VCaP (cell line): ENCODE measurements around the gene FRMPD4.

Experiments used
- H3K27ac ChIP-seq: fragments of 450-650 bp; 2 replicates; pipeline ENCODE4 v1.5.1; 2017
- TF ChIP-seq, protein P1 (sequence below): fragments of 450-650 bp; conservative IDR thresholded peaks from 2 replicates; pipeline ENCODE4 v1.5.1; 2017; ENCODE audit warnings: mild to moderate bottlenecking, moderate library complexity

The FRMPD4 gene

DNA sequence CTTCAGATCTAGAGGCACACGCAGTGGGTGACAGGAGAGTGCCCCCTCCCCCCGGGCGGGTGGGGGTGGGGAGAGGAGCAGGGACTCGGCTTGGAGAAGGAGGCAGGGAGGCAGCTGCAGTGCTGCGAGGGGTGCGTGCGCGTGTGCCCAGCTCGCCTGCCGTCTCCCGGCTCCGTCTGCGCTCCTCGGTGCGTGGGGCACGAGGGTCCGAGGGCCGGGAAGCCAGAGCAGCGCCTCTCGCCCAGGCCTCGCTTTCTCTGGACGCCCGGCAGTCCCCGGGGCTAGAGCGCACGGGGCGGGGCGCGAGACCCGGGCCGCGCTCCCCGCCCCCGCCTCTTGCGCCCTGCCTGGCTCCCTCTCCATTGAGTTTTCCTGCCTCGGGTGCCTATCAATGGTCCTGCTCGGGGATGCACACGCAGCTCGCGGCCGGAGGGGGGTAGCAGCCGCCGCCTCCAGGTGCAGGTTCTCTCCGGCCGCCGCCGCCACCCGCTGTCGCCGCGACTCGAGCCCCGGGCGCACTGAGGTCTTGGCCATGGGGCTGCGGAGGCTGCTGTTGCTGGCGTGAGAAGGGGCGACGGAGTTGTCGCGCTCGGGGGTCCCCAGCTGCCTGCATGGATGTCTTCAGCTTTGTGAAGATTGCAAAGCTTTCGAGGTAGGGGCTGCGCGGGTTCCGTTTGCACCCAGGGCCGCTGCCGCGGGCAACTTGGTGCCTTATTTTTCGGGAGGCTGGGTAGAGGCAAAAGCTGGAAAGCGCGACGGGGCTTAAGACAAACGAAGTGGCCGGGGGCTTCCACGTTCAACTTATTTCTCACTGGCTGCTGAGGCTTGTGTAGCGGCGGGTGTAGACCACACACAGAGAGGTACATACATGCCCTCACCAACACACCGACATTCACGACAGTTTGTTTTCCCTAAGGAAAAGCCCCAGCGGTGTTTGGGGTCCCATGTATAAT is at the start of gene FRMPD4:
Gene FRMPD4, plus strand, starts transcription at position 113 of the 953 bp plus-strand sequence. Its CDS starts 499 bp downstream, at position 612.
- no peak within 1 kb of the TSS for H3K27ac ChIP-seq
- TF ChIP-seq, protein P1, sequence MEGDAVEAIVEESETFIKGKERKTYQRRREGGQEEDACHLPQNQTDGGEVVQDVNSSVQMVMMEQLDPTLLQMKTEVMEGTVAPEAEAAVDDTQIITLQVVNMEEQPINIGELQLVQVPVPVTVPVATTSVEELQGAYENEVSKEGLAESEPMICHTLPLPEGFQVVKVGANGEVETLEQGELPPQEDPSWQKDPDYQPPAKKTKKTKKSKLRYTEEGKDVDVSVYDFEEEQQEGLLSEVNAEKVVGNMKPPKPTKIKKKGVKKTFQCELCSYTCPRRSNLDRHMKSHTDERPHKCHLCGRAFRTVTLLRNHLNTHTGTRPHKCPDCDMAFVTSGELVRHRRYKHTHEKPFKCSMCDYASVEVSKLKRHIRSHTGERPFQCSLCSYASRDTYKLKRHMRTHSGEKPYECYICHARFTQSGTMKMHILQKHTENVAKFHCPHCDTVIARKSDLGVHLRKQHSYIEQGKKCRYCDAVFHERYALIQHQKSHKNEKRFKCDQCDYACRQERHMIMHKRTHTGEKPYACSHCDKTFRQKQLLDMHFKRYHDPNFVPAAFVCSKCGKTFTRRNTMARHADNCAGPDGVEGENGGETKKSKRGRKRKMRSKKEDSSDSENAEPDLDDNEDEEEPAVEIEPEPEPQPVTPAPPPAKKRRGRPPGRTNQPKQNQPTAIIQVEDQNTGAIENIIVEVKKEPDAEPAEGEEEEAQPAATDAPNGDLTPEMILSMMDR, result peak; percentile 51

DNA sequence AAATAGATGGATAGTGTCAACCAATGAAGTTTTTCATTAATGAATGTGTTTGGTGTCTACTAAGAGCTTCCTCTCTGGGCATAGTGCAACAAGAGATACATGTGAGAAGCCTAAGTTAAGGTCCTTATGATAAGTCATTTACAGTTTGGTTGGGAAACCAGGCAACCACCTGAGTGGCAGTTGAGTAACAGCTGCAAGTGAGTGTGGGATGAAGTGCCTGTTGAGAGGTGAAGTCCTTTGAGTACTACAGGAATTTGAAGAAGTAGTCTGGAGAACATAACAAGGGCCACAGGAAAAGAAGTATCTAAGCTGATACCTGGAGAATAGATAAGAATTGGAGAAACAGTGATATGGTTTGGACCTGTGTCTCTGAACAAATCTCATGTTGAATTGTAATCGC is 48.5 kb upstream of the FRMPD4 start:
- no peak overlapping the region for H3K27ac ChIP-seq
- TF ChIP-seq, protein P1, result no peak

DNA sequence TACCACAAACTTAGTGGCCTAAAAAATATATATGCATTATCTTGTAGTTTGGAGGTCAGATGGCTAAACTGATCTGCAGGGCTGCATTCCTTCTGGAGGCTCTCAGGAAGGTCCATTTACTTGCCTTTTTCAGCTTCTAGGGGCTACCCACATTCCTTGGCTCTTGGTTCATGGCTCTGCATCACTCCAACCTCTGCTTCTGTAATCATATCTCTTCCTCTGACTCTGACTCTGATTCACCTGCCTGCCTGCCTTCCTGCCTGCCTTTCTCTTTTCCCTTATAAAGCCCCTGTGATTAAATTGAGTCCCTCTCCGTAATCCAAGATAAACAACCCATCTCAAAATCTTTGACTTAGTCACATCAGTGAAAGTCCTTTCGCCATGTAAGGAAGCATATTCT is 25.0 kb upstream of the FRMPD4 start:
- no peak overlapping the region for H3K27ac ChIP-seq
- TF ChIP-seq, protein P1, result no peak

DNA sequence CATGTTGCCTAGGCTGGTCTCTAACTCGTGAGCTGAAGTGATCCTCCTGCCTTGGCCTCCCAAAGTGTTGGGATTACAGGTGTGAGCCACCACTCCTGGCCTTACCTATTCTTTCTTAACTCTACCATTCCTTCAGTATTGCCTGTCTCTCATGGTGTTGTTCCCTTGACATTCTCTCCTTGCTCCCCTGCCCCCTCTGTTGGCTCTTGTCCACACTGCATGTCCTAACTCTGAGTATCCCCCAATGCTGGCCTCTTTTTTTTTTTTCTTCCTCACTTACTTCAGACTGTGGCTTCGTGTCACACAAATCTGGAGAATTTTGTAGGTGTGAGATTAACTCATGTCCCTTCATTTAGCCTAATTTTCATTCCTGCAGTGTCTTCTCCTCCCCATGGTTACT is 22.9 kb upstream of the FRMPD4 start:
- no peak overlapping the region for H3K27ac ChIP-seq
- TF ChIP-seq, protein P1, result 0 out of 2 replicates have a peak, but pooled peaks have one; percentile 18

DNA sequence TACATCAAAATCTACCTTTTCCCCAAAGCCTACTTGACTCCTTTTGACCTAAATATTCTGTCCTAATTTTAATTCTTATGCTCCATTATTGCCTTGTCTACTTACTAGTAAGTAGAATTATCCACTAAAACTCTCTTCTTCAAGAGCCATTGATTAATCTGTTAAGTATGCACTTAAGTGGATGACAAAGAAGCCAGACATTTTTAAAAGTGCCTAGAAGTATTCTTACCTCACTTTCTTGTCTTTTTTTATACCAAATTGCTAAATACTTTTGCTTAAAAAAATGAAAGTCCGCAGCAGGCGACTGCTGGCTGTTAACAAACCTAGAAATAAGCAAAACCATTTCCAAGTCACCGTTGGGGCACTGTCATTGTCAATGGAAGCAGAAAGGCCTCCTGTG is 20.1 kb upstream of the FRMPD4 start:
- TF ChIP-seq, protein P1, result no peak
- H3K27ac ChIP-seq, result no peak overlapping the region

DNA sequence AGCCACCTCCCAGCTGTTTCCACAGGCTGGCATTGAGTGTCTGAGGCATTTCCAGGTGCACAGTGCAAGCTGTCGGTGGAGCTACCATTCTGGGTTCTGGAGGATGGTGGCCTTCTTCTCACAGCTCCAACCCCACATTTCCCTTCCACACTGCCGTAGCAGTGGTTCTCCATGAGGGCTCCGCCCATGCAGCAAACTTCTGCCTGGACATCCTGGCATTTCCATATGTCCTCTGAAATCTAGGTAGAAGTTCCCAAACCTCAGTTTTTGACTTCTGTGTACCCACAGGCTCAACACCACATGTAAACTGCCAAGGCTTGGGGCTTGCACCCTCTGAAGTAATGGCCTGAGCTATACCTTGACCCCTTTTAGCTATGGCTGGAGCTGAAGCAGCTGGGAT is 10.3 kb upstream of the FRMPD4 start:
- TF ChIP-seq, protein P1, result no peak
- H3K27ac ChIP-seq, result no peak overlapping the region

DNA sequence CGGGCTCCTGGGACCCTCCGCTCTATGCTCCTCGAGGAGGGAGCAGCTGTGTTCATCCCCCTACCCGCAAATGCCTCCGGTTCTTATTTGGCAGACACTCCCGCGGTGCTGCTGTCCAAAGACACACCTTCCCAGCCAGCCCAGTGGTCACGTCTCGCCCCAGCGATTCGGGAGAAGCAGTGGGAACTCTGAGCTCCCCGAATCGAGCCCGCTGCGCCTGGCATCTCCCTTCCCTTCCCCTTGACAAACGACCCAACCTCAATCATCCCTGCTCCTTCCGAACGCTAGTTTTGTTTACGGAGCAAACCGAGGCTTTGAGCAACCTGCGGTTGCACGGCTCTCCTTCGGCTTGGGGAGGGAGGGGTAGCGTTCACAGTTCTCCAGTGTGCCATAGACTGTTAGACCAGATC is 317 bp upstream of the FRMPD4 start:
- TF ChIP-seq, protein P1, result no peak
- H3K27ac ChIP-seq, result no peak overlapping the region
